HEK293 (cell line): Measurements from ENCODE around the gene SEC22B.
"Not testable (repeated sequence)": the region's sequence is repeated elsewhere in the genome, so short reads cannot be mapped to it uniquely, and the experiment has no call there.

Source experiments
- CTCF ChIA-PET: fragments of 350-600 bp; formaldehyde crosslinking; extraction: SDS; loops from one replicate; lab custom pipeline; 2021; ENCODE audit warnings: antibody characterized with exemption; lab: Yijun Ruan, JAX
- POLR2A ChIA-PET: fragments of 300-600 bp; formaldehyde crosslinking; extraction: SDS; loops from one replicate; lab custom pipeline; 2020; ENCODE audit warnings: antibody characterized with exemption, inconsistent platforms; lab: Yijun Ruan, JAX
- H3K27ac ChIP-seq: fragments of 200-500 bp; sonication (Bioruptor generic); 2 replicates; pipeline ENCODE4 v1.5.1; 2014; ENCODE audit warnings: low read depth, low read length, control low read depth, inconsistent platforms; ENCODE audit errors: extremely low read depth
- H3K36me3 ChIP-seq, 2 experiments: fragments of 200-500 bp in 1 of 2; sonication (Bioruptor generic) in 1 of 2; 1 replicate in 1 of 2; 2 replicates in 1 of 2; pipeline ENCODE4 v1.5.1; 2014 to 2017; ENCODE audit warnings: inconsistent platforms in 2 of 2, low read length in 2 of 2; ENCODE audit not compliant: control insufficient read depth in 2 of 2, insufficient read depth in 1 of 2
- H3K4me1 ChIP-seq: fragments of 200-500 bp; sonication (Bioruptor generic); 2 replicates; pipeline ENCODE4 v1.5.1; 2014; ENCODE audit warnings: mild to moderate bottlenecking, low read length, inconsistent platforms; ENCODE audit not compliant: control insufficient read depth, insufficient read depth
- H3K4me3 ChIP-seq: 2 replicates; pipeline ENCODE4 v1.5.1; 2011; ENCODE audit warnings: low read depth, mild to moderate bottlenecking, control low read depth, low read length, moderate library complexity
- H3K9me3 ChIP-seq: fragments of 200-500 bp; sonication (Bioruptor generic); 2 replicates; pipeline ENCODE4 v1.5.1; 2014; ENCODE audit warnings: low read depth, low read length, inconsistent platforms; ENCODE audit not compliant: control insufficient read depth, insufficient read depth
- IKZF3 ChIP-seq: fragments of 450-650 bp; IDR thresholded peaks from 2 replicates; pipeline ENCODE4 v1.5.0; 2018; ENCODE audit warnings: missing biosample characterization, mild to moderate bottlenecking, missing genetic modification characterization, moderate library complexity
- KLF17 ChIP-seq: fragments of 450-650 bp; formaldehyde crosslinking; IDR thresholded peaks from 2 replicates; pipeline ENCODE4 v1.5.1; 2016; ENCODE audit warnings: missing biosample characterization, missing genetic modification characterization
- KLF8 ChIP-seq: fragments of 450-650 bp; formaldehyde crosslinking; IDR thresholded peaks from 2 replicates; pipeline ENCODE4 v1.5.1; 2016; ENCODE audit warnings: missing biosample characterization, missing genetic modification characterization
- PATZ1 ChIP-seq: fragments of 450-650 bp; formaldehyde crosslinking; IDR thresholded peaks from 2 replicates; pipeline ENCODE4 v1.5.1; 2016; ENCODE audit warnings: missing biosample characterization, missing genetic modification characterization
- SP2 ChIP-seq: fragments of 450-650 bp; formaldehyde crosslinking; IDR thresholded peaks from 2 replicates; pipeline ENCODE4 v1.5.1; 2016; ENCODE audit warnings: missing biosample characterization, missing genetic modification characterization
- SP7 ChIP-seq: fragments of 450-650 bp; formaldehyde crosslinking; IDR thresholded peaks from 2 replicates; pipeline ENCODE4 v1.5.1; 2016; ENCODE audit warnings: missing biosample characterization, missing genetic modification characterization
- ZBTB20 ChIP-seq: fragments of 450-650 bp; formaldehyde crosslinking; IDR thresholded peaks from 2 replicates; pipeline ENCODE4 v1.5.1; 2016; ENCODE audit warnings: missing biosample characterization, missing genetic modification characterization
- ZBTB6 ChIP-seq: fragments of 450-650 bp; formaldehyde crosslinking; IDR thresholded peaks from 2 replicates; pipeline ENCODE4 v1.5.1; 2017; ENCODE audit warnings: missing biosample characterization, missing genetic modification characterization
- ZBTB8A ChIP-seq: fragments of 450-650 bp; formaldehyde crosslinking; IDR thresholded peaks from 2 replicates; pipeline ENCODE4 v1.5.1; 2016; ENCODE audit warnings: missing biosample characterization, missing genetic modification characterization
- ZEB2 ChIP-seq: fragments of 450-650 bp; formaldehyde crosslinking; IDR thresholded peaks from 2 replicates; pipeline ENCODE4 v1.5.1; 2016; ENCODE audit warnings: missing biosample characterization, missing genetic modification characterization
- ZNF2 ChIP-seq: fragments of 450-650 bp; formaldehyde crosslinking; IDR thresholded peaks from 2 replicates; pipeline ENCODE4 v1.5.1; 2016; ENCODE audit warnings: missing biosample characterization, missing genetic modification characterization
- ZNF335 ChIP-seq: fragments of 450-650 bp; formaldehyde crosslinking; conservative IDR thresholded peaks from 2 replicates; pipeline ENCODE4 v1.5.1; 2016; ENCODE audit warnings: missing biosample characterization, missing genetic modification characterization
- ZNF366 ChIP-seq: fragments of 450-650 bp; formaldehyde crosslinking; conservative IDR thresholded peaks from 2 replicates; pipeline ENCODE4 v1.5.1; 2016; ENCODE audit warnings: missing biosample characterization, missing genetic modification characterization
- ZNF558 ChIP-seq: fragments of 450-650 bp; formaldehyde crosslinking; IDR thresholded peaks from 2 replicates; pipeline ENCODE4 v1.5.1; 2016; ENCODE audit warnings: missing biosample characterization, missing genetic modification characterization
- ZNF629 ChIP-seq: fragments of 450-650 bp; formaldehyde crosslinking; IDR thresholded peaks from 2 replicates; pipeline ENCODE4 v1.5.1; 2017; ENCODE audit warnings: missing biosample characterization, missing genetic modification characterization
- ZNF692 ChIP-seq: fragments of 450-650 bp; formaldehyde crosslinking; IDR thresholded peaks from 2 replicates; pipeline ENCODE4 v1.5.1; 2016; ENCODE audit warnings: missing biosample characterization, missing genetic modification characterization
- ZSCAN30 ChIP-seq: fragments of 450-650 bp; IDR thresholded peaks from 2 replicates; pipeline ENCODE4 v1.5.1; 2018; ENCODE audit warnings: missing biosample characterization, mild to moderate bottlenecking, missing genetic modification characterization, moderate library complexity
- ZSCAN4 ChIP-seq: fragments of 450-650 bp; formaldehyde crosslinking; IDR thresholded peaks from 2 replicates; pipeline ENCODE4 v1.5.1; 2017; ENCODE audit warnings: missing biosample characterization, missing genetic modification characterization
- ZXDB ChIP-seq: fragments of 450-650 bp; formaldehyde crosslinking; IDR thresholded peaks from 2 replicates; pipeline ENCODE4 v1.5.1; 2016; ENCODE audit warnings: missing biosample characterization, missing genetic modification characterization

SEC22B gene

GRCh38 chr1:120196863-120197775 lies 20.8 kb upstream of the SEC22B start (continued):
- TF ChIP-seq ZNF692 (tag by site-specific recombination) (0 out of 2 replicates have a peak, but pooled peaks have one; percentile 39), ZNF335 (tag by site-specific recombination) (peak; percentile 53; the same call in 1 of the 2 replicates), ZEB2 (tag by site-specific recombination) (peak; percentile 63; the same call in 1 of the 2 replicates), ZNF558 (peak; percentile 24; the same call in 1 of the 2 replicates), KLF8 (tag by site-specific recombination) (peak; percentile 55), ZSCAN4 (tag by site-specific recombination) (peak; percentile 56; the same call in 1 of the 2 replicates), ZXDB (peak; percentile 66), ZNF629 (peak; percentile 14; the same call in 1 of the 2 replicates), ZBTB8A (tag by site-specific recombination) (peak; percentile 49; the same call in 1 of the 2 replicates), PATZ1 (tag by site-specific recombination) (peak; percentile 37; the same call in 1 of the 2 replicates), SP2 (0 out of 2 replicates have a peak, but pooled peaks have one; percentile 28), ZSCAN30 (tag by site-specific recombination) (0 out of 2 replicates have a peak, but pooled peaks have one; percentile 26), SP7 (tag by site-specific recombination) (0 out of 2 replicates have a peak, but pooled peaks have one; percentile 28), KLF17 (peak; percentile 32; the same call in 1 of the 2 replicates), IKZF3 (tag by site-specific recombination) (0 out of 2 replicates have a peak, but pooled peaks have one; percentile 19), ZBTB20 (tag by site-specific recombination) (peak; percentile 96), ZBTB6 (tag by site-specific recombination) (peak; percentile 32; the same call in 1 of the 2 replicates), ZNF366 (tag by site-specific recombination) (peak; percentile 59), ZNF2 (0 out of 2 replicates have a peak, but pooled peaks have one; percentile 48)

GRCh38 chr1:120188626-120189025 lies 12.3 kb upstream of the SEC22B start:
- H3K4me1 ChIP-seq, POLR2A ChIA-PET, H3K9me3 ChIP-seq, H3K4me3 ChIP-seq, CTCF ChIA-PET, H3K36me3 ChIP-seq, H3K27ac ChIP-seq: not testable (repeated sequence)

- H3K4me3 ChIP-seq, POLR2A ChIA-PET, H3K27ac ChIP-seq, H3K9me3 ChIP-seq, H3K4me1 ChIP-seq, CTCF ChIA-PET, H3K36me3 ChIP-seq: not testable (repeated sequence)
Observed at GRCh38 chr1:120182176-120182707, 5.9 kb upstream of the SEC22B start.
